ENCODE data around the gene BICDL1.
"Not testable (repeated sequence)": the region's sequence is repeated elsewhere in the genome, so short reads cannot be mapped to it uniquely, and the experiment has no call there.

BICDL1 gene

GRCh38 chr12:119988472-119989360 lies at the start of gene BICDL1:
Gene BICDL1, plus strand, starts transcription at chr12:119989236. Its CDS starts 633 bp downstream, at chr12:119989869.
- peak; percentile 99 for DNase-seq

- no peak for DNase-seq
Observed at GRCh38 chr12:119940897-119941296, 48.1 kb upstream of the BICDL1 start.

- no peak for DNase-seq
Observed at GRCh38 chr12:119942386-119942785, 46.6 kb upstream of the BICDL1 start.

- DNase-seq: no peak
Observed at GRCh38 chr12:119946213-119946612, 42.8 kb upstream of the BICDL1 start.

GRCh38 chr12:119949145-119949544 lies 39.9 kb upstream of the BICDL1 start:
- DNase-seq: no peak

GRCh38 chr12:119949594-119949993 lies 39.4 kb upstream of the BICDL1 start:
- no peak for DNase-seq

GRCh38 chr12:119956047-119956446 lies 33.0 kb upstream of the BICDL1 start:
- no peak for DNase-seq

GRCh38 chr12:119957135-119957534 lies 31.9 kb upstream of the BICDL1 start:
- no peak for DNase-seq

GRCh38 chr12:119959435-119959834 lies 29.6 kb upstream of the BICDL1 start:
- DNase-seq: no peak

- no peak for DNase-seq
Observed at GRCh38 chr12:119964123-119964522, 24.9 kb upstream of the BICDL1 start.

GRCh38 chr12:119964929-119965328 lies 24.1 kb upstream of the BICDL1 start:
- DNase-seq: no peak

GRCh38 chr12:119980242-119980641 lies 8.8 kb upstream of the BICDL1 start:
- DNase-seq: no peak

- not testable (repeated sequence) for DNase-seq
Observed at GRCh38 chr12:119980702-119981101, 8.3 kb upstream of the BICDL1 start.

- DNase-seq: peak; percentile 53
Observed at GRCh38 chr12:119989361-119989730, 310 bp downstream of the BICDL1 start.

GRCh38 chr12:119989731-119990381 lies 820 bp downstream of the BICDL1 start:
- peak; percentile 76 for DNase-seq

- DNase-seq: peak; percentile 18
Observed at GRCh38 chr12:119990382-119990874, 1.4 kb downstream of the BICDL1 start.

GRCh38 chr12:119992129-119992705 lies 3.2 kb downstream of the BICDL1 start:
- DNase-seq: no peak

- DNase-seq: no peak
Observed at GRCh38 chr12:119994892-119995658, 6.0 kb downstream of the BICDL1 start.

GRCh38 chr12:119996417-119996816 lies 7.4 kb downstream of the BICDL1 start:
- DNase-seq: no peak

- no peak for DNase-seq
Observed at GRCh38 chr12:119998471-119999245, 9.6 kb downstream of the BICDL1 start.

- no peak for DNase-seq
Observed at GRCh38 chr12:120000556-120000955, 11.5 kb downstream of the BICDL1 start.
